Endometrial microvascular endothelial cells (primary cell): ENCODE results near the gene NOX3. TPM values are rescaled to one million over a fixed set of nuclear protein-coding genes. Genes with fewer than 3 reads are reported as not detected.

ENCODE experiments used
- in situ Hi-C: cut with HindIII; loops from 2 replicates; pipeline ENCODE4 v1.10.0; 2017; ENCODE audit warnings: low sequenced_read_pairs, low pct_unique_long_range_greater_than_20kb; ENCODE audit errors: inconsistent ontology term
- total RNA-seq: library from RNA; depleted of rRNA; stranded (reverse); fragments of >200 nt; gene quantifications from one replicate; pipeline ENCODE4 v1.2.3, GENCODE V29; 2015; ENCODE audit errors: inconsistent ontology term

Gene NOX3
- total RNA-seq, 1 donor from 2014 or later = not detected

GRCh38 chr6:155440398-155441111 lies 15.1 kb downstream of the NOX3 start:
- in situ Hi-C loops = no loop called here

DNA sequence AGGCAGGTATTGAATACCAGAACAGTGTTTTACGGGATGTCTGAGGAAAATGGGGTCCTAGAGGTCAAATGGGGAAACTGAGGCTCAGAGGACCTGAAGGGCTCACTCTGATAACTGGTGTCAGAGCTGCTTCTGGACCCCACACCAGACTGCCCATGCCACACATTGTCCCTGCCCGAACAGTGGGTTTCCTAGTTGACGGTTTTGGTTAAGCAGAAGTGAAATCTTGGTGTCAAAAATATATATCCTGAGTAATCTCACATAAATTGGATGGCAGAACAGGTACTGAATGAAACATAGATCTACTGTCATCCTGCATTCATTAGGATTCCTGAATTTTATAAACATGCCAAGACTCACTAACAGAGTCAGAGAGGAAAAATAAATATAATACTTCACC lies 16.3 kb downstream of the NOX3 start:
- in situ Hi-C loops = no loop called here

GRCh38 chr6:155436981-155437749 lies 18.5 kb downstream of the NOX3 start:
- in situ Hi-C loops = no loop called here

- in situ Hi-C loops = no loop called here
These were observed 20.7 kb downstream of the NOX3 start for GRCh38 chr6:155434829-155435423.

GRCh38 chr6:155434096-155434495 lies 21.5 kb downstream of the NOX3 start:
- in situ Hi-C loops = no loop called here

GRCh38 chr6:155432293-155432692 lies 23.3 kb downstream of the NOX3 start:
- in situ Hi-C loops = no loop called here

- in situ Hi-C loops = no loop called here
These were observed 26.2 kb downstream of the NOX3 start for GRCh38 chr6:155429321-155429893.

GRCh38 chr6:155426408-155426945 lies 29.2 kb downstream of the NOX3 start:
- in situ Hi-C loops = no loop called here

GRCh38 chr6:155424181-155424580 lies 31.5 kb downstream of the NOX3 start:
- in situ Hi-C loops = no loop called here

- in situ Hi-C loops = no loop called here
These were observed 33.0 kb downstream of the NOX3 start for GRCh38 chr6:155422635-155423034.

- in situ Hi-C loops = no loop called here
These were observed 35.1 kb downstream of the NOX3 start for GRCh38 chr6:155420492-155420891.

DNA sequence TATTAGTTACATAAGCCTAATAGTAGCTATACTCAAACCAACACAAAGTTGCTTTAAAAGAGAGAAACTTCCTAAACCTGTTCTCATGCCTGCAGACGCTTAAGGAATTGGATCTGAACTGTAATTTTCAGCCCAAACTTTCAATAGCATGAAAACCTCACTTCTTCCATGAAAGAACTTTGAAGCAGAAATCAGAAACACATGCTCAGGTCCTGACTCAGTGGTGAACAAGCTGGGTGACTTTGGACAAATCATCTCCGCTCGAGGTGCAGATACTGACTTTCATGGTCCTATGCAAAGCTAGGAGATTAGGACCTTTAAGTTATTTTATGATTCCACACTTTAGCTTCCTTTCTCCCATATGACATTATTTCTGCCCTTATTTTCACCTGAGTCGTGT lies 36.5 kb downstream of the NOX3 start:
- in situ Hi-C loops = no loop called here

GRCh38 chr6:155418017-155418761 lies 37.5 kb downstream of the NOX3 start:
- in situ Hi-C loops = no loop called here

- in situ Hi-C loops = no loop called here
These were observed 38.2 kb downstream of the NOX3 start for GRCh38 chr6:155417454-155417853.

DNA sequence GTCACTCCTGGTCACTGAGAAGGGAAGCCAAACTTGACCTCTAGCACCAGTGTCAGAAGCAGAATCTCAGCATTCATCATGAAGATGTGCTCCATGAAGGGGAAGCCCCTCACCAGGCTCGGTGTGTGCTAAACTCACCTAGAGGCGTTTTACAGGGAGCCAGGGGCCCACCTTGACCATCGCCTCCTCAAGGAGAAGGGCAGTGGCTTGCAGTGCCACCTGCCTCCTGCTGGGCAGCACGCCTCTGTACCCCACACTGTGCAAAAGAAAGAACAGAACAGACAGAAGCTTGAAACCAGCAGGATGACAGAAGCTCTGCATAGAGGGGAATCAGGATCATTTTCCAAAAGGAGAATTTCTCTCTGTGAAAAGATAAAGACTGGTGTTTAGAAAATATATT lies 39.7 kb downstream of the NOX3 start:
- in situ Hi-C loops = no loop called here

GRCh38 chr6:155414049-155414448 lies 41.6 kb downstream of the NOX3 start:
- in situ Hi-C loops = no loop called here

GRCh38 chr6:155412335-155412734 lies 43.3 kb downstream of the NOX3 start:
- in situ Hi-C loops = no loop called here

DNA sequence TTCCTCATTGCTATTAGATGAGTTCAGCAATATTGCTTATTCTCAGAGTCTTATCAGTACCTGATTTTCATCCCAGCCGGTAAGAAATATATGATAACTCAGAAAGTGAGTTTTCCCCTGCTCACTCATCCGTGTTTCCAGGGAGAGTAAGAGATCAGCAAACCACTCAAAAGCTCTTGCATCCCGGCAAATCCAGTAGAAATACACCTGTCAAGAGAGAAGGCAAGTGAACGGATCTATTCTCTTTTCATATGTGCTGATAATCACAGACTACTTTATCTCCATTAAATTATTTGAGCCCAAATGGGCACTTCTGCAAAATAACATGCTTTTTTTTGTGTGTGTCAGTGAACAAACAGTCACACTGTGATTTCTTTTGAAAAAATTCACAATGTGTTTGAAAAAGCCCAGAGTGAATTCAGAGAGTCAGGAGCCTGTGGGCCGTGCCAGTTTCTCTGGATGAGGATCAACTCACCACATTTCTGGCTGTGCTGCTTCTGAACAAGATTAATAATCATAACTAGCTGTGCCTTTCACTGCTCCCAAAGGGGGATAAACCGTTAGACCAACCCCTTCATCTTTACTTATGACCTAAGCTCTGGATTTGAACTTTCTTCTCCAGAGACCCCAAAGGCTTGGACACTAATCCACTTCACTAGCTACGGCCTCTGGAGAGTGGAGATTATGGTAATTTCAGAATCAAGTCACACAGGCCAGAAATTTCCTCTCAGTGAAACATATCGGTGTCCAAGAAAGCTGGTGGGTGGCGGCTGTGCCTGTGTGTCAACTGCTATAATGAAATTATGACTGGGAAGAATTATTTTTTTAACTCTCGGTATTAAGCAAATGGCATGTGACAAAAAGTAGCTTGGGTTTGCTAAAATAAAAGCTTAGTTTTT lies 44.2 kb downstream of the NOX3 start:
- in situ Hi-C loops = no loop called here
